NCI-H1092 treated with DMSO at 0.1 percent for 48 hours (cell line): ENCODE measurements around the gene DLG1.
A peak's percentile ranks its signal among the peaks of the same experiment; 100 is the strongest.

Experiments
- DNase-seq: peaks from one replicate; lab custom pipeline; 2025; lab: John Stamatoyannopoulos, UW

DLG1 gene

DNA sequence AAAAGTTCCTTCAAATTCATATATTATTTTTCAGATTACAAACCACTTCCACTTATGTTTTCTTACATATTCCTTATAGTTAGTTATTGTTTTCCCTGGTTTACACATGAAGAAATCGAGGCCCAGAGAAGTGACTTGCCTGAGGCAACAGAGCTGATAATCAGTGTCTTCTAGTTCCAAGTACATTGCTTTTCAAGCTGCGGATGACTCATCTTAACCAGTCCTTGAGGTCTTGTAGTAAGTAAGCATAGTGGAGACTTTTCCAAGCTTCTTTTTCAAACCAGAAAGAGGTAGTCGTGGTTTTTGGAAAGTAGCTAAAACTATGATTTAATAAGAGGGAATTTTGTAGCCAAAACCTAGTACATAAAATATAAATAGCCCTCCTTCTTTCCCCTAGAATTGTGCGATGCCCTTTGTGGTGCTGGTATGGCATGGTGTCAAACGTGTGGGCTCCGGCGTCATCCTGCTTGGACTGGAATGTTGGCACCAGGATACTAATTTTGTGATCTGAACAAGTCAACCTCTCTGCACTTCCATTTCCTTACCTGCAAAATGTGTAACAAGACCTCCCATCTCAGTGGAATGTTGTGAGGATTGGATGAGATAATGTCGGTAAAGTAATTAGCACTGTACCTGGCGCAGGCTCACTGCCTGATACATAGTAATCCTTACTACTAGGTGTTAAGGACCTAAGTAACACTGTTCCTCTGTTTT lies 19.0 kb upstream of the DLG1 start:
- DNase-seq: no peak

DNA sequence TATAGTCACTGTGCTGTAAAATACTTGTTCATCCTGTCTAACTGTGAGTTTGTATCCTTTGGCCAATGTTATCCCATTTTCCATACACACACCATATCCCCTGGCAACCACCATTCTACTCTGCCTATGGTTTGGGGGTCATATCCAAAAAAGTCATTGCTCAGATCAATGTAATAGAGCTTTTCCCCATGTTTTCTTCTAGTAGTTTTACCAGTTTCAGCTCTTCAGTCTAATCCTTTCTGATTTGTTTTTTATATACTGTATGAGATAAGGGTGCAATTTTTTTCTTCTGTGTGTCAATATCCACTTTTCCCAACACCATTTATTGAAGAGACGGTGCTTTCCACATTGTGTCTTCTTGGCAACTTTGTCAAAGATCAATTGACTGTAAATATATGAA lies 14.0 kb upstream of the DLG1 start:
- DNase-seq: no peak

DNA sequence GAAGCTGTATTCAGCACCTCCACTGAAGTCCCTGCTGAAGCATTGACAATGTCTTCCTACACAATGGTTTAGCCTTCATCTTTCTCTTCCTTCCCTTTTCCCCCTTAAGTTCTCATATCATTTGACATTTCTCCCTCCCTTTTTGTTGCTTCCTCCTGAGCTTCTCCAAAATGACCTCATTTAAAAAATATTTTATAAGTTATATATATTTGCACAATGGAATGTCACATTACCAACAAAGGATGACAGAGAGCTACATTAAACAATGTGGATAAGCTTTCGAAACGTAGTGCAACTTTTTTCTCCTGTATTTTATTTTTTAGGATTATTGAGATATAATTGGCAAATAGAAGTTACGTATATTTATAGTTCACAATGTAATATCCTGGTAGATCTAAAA lies 13.2 kb upstream of the DLG1 start:
- DNase-seq: no peak

DNA sequence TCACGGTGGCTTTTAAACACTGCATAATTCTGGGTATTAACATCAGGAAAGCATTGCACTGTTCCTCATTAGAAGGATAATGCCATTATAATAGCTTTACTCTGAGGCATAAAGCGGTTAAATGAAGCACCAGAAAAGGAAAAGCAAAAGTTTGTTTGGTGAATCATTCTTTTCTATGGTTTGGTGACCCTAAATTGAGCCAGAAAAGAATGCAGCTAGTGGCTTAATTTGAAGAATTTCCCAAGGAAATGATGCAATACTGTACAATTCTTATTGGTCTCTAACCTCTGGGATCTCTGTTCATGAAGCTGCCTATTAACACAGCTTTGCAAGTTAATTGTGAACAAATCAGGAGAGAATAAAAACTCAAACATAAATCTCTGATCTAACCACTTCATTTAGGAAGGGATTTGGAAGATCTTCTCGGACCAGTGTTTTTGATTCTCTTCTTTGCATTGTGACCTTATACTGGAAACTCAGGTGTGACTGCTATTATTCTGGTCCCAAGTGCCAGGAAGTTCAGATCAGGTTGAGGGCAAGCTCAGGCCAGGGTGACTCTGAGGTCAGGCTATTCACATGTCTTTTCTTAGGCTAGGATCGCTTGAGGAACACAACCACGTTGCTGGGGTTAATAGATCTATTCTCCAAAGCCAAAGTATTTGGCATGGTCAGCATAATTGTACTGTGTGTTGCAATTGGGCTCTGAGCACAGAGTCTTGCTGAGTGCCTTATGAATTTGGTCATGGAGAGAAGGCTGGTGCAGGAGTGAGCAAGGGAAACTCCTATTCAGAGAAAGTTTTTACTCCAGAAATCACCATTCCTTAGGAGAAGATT lies 11.3 kb upstream of the DLG1 start:
- no peak for DNase-seq

DNA sequence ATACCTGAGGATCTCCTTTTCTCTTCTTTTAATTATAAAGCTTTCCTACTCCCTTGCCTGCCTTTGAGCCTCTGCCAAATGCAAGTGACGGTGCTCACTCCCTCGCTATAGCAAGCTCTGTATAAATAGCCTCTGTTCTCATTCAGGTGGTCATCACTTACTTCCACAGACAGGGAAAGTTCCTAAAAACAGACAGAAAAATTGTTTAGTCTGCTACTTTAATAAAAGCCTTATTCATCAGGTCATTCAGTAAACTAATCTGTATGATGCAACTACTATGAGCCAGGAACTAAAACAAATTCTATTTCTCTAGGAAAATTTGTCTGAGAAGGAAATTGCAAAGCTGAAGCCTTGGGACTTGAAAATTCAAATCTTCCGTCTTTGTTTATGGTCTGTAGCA lies 10.2 kb upstream of the DLG1 start:
- no peak for DNase-seq

DNA sequence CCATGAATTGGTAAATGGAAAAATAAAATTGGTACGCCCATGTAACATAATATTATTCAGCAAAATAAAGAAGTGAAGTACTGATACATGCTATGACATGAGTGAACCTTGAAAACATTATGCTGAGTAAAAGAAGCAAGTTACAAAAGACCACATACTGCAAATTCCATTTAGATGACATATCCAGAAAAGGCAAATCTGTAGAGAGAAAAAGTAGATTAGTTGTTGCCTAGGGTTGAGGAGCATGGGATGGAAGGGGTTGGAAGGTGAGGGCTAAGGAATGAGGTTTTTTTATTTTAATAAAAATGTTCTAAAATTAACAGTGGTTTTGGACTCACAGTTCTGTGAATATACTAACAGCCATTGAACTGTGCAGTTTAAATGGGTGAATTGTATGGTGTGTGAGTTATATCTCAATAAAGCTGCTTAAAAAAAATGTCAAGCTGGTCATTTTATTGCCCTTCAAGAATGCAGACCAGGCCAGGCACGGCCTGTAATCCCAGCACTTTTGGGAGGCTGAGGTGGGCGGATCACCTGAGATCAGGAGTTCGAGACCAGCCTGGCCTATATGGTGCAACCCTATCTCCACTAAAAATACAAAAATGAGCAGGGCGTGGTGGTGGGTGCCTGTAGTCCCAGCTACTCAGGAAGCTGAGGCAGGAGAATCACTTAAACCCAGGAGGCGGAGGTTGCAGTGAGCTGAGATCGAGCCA lies 8.1 kb upstream of the DLG1 start:
- DNase-seq: no peak

DNA sequence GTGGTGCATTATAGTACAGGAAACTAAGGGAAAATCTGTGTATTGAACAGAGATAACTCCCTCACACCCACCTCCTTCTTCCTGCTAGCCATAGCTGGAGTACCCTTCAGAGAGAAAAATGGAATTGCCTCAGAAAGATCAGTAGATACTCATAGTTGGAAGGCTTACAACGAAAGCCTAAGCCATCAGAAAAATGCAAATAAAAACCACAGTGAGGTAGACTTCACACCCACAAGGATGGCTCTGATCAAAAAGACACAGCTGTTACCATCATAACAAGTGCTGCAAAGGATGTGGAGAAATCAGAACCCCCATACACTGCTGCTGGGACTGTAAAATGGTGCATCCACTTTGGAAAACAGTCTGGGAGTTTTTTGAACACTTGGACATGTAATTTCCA lies 7.4 kb upstream of the DLG1 start:
- DNase-seq: no peak

DNA sequence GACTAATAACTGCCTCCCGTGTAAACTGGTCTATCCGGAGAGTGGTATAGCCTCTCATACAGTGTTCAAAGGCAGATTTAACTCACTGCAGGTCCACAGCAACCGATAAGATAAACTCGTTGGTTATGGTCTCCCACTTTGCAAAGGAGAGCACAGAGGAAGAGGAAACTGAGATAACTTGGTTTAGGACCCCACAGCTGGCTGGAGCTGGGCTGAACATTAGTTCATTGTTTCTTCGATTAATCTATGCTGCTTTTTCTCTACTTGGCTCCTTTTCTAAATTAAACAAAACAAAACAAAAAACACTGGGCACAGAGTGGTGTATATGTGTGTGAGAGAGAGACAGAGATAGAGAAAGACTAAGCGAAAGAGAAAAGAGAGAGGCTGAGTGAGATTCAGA lies 5.0 kb upstream of the DLG1 start:
- DNase-seq: no peak

DNA sequence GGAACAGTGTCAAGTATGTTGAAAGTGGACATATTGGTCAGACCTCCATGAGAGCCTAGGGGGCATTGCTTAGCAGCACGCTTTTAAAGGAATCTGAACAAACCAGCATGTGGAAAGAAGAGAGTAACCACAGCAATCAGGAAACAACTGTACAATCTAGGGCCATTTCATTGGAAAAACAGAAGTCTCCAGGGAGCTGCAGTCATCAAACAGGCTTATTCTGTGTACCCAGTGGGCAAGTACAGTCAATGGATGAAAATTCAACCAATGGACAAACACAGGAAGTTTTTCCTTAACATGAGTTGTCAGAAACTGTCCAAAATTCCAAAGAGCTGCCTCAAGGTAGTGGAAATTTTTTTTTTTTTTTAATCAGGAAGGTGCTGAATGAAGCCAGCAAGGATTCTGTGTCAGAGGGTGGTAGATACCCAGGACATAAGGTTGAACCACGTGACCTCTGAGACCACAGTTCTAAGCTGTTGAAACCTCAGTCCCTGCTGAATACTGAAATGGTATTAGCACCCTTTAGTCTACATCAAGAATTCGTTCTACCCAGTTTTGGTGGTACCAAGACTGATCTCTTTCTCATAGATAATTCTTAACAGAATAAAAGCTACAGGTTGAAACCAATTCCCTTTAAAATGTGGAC lies 4.4 kb upstream of the DLG1 start:
- DNase-seq: no peak

DNA sequence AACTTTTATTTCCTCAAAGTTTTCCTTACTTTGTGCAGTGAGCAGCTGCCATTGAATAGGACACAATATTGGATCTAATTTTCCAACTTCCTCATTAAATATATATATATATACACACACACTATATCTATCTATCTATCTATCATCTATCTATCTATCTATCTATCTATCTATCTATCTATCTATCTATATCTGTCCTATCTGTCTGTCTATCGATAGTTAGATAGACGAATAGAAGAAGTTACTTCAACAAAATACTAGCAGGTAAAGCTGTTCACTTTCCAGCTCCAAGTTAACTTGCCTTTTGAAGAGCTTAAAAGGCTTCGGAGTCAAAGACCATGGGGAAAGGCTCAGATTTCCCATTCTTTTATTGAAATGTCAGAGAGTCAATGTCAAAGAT lies 3.6 kb upstream of the DLG1 start:
- DNase-seq: no peak

DNA sequence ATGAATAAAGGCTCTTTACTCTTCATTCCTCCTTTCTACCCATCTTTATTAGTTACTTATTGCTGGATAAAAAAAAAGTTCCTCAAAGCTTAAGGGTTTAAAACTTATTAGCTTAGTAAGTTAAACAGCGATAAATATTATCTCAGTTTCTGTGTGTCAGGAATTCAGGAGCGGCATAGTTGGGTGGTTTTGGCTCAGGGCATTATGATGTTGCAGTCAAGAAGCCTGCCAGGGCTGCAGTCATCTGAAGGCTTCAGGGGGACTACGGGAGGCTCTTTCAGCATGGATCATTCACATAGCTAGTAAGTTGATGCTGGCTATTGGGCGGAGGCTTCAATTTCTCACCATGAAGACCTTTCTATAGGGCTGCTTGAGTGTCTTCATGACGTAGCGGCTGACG lies 1.9 kb upstream of the DLG1 start:
- no peak for DNase-seq

DNA sequence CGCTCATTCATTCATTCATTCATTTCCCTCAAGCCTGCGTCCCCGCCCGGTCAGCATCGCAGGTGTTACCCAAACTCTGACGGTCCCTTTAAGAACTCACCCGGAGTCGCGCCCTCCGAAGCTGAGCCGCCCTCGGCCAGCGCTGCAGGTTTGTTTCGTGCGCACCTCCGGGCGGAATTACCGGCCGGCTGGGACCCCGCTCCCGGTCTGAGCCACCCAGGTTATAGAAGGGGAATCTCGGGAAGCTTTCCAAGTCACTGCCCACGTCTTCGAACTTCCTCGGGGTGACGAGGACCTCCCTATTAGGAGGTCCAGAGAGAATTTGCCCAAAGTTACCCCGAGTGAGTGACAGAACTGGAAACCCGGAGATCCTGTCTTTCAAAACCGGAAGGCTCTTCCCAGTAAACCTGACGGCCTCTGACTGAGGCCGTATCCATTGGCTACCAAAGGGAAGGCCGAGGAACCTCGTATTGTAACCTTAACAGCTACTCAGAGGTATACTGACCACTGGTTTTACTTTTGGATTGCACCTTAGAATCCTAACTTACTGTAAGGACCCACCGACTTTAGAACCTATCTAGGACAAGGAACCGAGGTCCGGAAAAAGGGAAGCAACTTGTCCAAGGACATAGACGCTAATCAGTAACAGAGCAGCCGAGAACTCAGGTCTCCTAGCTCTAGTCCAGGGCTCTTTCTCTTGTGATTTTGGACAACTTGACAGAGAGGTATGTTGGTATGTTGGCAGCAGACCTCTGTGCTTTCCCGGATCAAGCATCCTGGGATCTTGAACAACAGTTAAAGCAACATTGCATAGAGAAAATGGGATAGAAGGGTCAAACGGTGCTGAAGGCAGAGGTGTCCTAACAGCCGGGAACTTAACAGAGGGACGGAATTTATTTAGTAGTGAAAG lies 788 bp upstream of the DLG1 start:
- peak; percentile 4 for DNase-seq

DNA sequence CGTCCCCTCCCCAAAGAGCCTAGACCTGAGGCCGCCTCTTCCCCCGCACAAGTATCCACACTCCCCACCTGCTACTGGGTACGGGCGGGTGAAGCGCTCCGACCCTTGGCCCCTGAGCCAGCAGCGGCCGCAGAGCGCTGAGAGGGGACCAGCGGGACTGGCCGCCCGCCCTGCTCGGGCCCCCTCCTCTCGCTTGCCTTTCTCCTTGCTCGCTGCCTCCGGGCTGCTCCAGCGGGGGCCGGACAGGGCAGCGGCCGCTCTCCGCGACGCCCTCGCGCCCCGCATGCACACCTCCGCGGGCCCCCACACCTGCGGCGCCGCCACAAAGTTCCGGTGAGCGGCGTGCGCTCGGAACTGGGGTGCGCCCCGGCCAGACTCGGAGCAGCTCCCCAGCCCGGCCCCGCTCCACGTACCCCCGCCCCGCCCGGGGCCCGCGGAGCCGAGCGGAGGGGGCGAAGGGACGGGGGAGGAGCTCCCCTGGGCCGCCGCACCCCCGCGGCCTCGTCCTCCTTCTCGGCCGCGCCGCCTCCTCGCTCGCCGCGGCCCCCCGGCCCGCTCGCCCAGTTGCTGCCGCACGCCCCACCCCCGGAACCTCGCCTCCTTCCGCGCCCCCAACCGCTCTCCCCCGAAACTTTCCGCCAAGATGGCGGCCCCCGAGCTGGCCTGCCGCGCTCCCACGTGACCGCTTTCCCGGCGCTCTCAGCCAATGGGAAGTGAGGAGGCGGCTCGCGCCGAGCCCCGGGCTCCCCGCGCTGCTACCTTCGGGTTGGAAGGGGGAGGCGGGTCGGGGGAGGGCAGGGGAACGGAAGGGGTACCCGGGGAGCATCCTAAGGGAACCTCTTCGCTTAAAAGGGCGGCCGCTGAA lies 704 bp downstream of the DLG1 start:
- peak; percentile 83 for DNase-seq

DNA sequence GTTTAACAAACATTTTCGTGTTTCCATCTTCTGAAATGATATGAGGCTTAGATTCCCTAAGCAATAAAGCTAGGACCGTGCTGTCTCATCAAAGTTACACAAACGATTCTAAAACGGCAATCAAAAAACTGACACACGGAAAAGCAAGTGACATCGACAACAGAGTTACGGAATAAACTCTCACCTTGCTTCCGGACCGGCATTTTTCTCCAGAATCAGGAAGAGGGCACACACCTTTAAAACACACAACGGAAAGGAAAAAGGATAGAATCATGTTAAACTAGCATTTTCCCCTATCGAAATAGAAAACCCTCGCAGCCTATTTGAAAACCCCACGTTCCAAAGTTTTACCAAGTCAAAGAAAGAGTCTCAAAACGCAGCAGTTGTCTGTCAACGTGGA lies 1.4 kb downstream of the DLG1 start:
- no peak for DNase-seq

DNA sequence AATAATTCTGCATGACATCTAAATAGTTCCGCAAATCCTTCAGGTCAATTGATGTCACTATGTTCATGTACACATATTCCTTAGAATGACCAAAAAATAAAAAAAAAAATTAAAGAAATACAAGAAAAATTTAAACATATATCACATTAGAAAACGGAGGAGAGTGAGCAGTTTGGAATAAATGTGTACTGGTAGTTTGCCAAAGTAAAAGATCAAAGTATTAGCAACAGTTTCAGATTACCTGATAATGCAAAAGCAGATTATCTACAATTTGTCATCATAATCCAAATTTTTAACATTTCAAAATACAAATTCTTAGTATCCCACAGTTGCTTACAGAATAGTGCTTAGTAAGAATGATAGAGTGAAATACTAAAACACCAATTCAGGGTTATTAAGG lies 1.9 kb downstream of the DLG1 start:
- DNase-seq: no peak

DNA sequence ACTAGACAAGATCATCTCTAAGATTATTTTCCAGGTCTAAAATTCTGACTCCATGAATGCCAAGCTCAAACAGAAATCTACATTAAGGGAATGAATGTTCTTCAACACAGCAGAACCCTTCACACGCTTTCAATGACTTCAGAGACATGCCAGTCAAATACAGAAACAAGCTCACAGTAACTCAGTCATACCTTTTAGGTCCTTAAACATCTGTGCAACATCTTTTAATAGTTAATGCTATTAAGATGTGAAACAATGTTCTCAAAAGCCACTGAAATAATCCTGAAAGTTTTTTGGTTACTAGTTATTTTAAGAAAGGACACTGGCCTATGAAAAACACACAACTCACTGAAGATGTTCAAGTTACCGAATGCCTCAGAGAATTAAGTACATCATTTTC lies 2.5 kb downstream of the DLG1 start:
- DNase-seq: no peak

DNA sequence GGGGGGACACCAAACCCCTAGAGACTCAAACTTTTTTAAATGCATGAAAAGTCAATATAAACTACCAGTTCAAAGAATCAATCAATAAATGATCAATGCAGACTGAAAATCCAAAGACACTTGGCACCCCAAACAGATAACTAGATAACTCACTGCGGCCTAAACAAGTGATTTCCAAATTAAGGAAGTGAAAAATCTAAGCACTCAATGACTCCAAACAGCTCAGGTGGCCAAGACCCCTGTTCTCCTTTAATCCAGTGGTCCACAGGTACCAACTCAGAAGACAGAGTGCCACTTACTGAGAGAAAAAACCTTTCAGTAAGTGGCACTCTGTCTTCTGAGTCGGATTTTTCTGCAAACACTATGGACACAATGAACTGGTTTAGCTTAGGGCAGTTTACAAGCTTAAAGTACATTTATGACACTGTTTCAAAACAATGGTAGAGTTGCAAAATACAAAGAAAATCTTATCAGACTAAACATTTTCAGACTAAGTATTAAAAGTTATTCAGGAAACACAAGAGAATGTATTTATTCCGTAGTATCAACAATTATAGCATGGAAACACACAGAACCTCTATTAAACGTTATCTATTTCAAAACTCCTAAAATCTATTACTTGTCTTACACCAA lies 4.7 kb downstream of the DLG1 start:
- DNase-seq: no peak

DNA sequence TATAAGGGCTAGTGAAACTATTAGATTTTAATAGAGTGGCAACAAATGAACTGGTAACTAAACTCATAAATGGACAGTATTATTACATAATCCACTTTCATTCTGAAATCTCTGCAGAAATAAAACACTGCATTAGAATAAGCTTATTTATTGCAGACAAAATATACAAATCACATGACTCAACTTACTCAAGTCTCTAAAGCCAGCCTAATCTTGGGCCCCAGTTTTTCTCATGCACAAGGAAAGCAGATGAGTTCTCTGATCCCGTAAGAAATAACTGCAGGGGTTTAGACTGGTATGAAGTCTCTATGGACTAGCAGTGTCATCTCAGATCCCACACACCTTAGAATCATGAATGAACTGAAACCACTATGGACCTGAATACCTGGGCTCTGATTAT lies 5.8 kb downstream of the DLG1 start:
- no peak for DNase-seq

DNA sequence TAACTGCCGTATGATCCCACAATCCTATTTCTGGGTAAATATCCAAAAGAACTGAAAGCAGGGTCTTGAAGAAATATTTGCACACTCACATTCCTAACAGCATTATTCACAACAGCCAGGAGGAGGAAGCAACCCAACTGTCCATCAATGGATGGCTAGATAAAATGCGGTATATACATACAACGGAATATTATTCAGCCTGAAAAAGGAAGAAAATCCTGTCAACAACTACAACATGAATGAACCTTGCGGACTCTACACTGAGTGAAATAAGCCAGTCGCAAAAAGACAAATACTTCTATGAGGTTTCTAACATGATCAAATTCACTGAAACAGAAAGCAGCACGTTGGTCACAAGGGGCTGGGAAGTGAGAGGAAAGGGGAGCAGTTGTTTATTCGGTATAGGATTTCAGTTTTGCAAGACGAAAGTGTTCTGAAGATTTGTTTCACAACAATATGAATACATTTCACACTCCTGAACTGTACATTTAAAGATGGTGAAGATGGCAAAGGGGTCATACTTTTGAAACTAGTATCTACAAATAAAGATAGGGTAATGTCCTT lies 6.2 kb downstream of the DLG1 start:
- no peak for DNase-seq

DNA sequence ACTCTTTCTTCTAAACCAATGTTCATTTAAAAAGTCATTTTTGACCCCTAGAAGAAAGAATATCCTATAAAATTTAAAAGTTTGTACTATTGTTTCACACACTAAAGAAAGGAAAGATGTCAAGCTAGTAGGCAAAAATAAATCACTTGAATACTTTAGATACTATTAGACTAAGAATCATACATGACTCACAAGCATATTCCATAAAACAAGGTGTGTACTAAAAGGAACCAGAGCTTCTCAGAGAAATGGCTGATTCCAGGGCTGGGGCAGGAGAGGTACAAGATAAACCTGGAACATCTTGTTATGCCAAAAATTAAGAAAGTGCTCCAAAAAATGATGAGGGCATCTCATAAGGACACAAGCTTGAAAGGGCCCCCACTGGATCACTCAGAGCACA lies 8.7 kb downstream of the DLG1 start:
- no peak for DNase-seq
